K562 (cell line): ENCODE data around the gene CEP192. TPM values are rescaled to one million over a fixed set of nuclear protein-coding genes. Genes with fewer than 3 reads are reported as not detected.
A peak's percentile ranks its signal among the peaks of the same experiment; 100 is the strongest.

Source experiments
- ATF3 ChIP-seq, 2 experiments: fragments of 450-650 bp in 1 of 2; sonication (generic) in 1 of 2; formaldehyde crosslinking in 1 of 2; IDR thresholded peaks in 1 of 2; conservative IDR thresholded peaks in 1 of 2; 2 replicates each; pipeline versions ENCODE4 v1.6.1 to v1.8.1; 2016 to 2023; ENCODE audit warnings: mild to moderate bottlenecking in 2 of 2, moderate library complexity in 2 of 2, inconsistent platforms in 1 of 2, missing genetic modification reagents in 1 of 2
- BCLAF1 ChIP-seq, 2 experiments: fragments of 450-650 bp in 1 of 2; IDR thresholded peaks; 2 replicates each; pipeline ENCODE4 v1.6.1; 2011 to 2017; ENCODE audit warnings: low read depth in 2 of 2, antibody characterized with exemption in 1 of 2, borderline replicate concordance in 1 of 2, low read length in 1 of 2, mild to moderate bottlenecking in 1 of 2, mixed read lengths in 1 of 2; ENCODE audit not compliant: control insufficient read depth in 1 of 2
- ELK1 ChIP-seq: sonication (generic); formaldehyde crosslinking; IDR thresholded peaks from 2 replicates; pipeline ENCODE4 v1.8.1; 2022; ENCODE audit warnings: missing genetic modification reagents
- HDAC1 ChIP-seq, 2 experiments: fragments of 450-650 bp; IDR thresholded peaks; 2 replicates each; pipeline ENCODE4 v1.6.1; 2016 to 2017; ENCODE audit warnings: inconsistent platforms in 1 of 2, mild to moderate bottlenecking in 1 of 2, moderate library complexity in 1 of 2
- KLF16 ChIP-seq: IDR thresholded peaks from 2 replicates; pipeline ENCODE4 v1.6.1; 2016; ENCODE audit warnings: antibody characterized with exemption
- PHB2 ChIP-seq: fragments of 450-650 bp; IDR thresholded peaks from 2 replicates; pipeline ENCODE4 v1.6.1; 2017; ENCODE audit warnings: low read depth
- RAD21 ChIP-seq, 2 experiments: fragments of 250-450 bp in 1 of 2; fragments of 450-650 bp in 1 of 2; sonication (Bioruptor Pico) in 1 of 2; formaldehyde crosslinking in 1 of 2; IDR thresholded peaks in 1 of 2; conservative IDR thresholded peaks in 1 of 2; 2 replicates each; pipeline versions ENCODE4 v1.4.0 to v1.8.0; 2020 to 2022; ENCODE audit warnings: mild to moderate bottlenecking in 2 of 2, moderate library complexity in 1 of 2
- SMC3 ChIP-seq: conservative IDR thresholded peaks from 2 replicates; pipeline ENCODE4 v1.6.1; 2011; ENCODE audit warnings: low read depth, low read length, improper control_type of control experiment; ENCODE audit not compliant: insufficient read depth
- polyA plus RNA-seq, 8 experiments: library from polyadenylated mRNA; depleted of rRNA in 4 of 8; stranded (reverse) in 5 of 8; unstranded in 3 of 8; fragments of >200 nt; fragmentation: Nextera tagmentation in 2 of 8; fragmentation: Illumina TruSeq in 1 of 8; extraction: Ambion mirVana in 2 of 8; extraction: Trizol in 1 of 8; gene quantifications; 2 replicates each; pipeline versions ENCODE4 v1.2.1 to v1.2.3, GENCODE V29; 2011 to 2014; ENCODE audit warnings: inconsistent platforms in 1 of 8, missing spikeins in 1 of 8
- total RNA-seq, 7 experiments: library from RNA; depleted of rRNA in 6 of 7; stranded (reverse); fragments of >200 nt in 6 of 7; fragmentation: Illumina TruSeq in 2 of 7; extraction: Trizol in 2 of 7; gene quantifications; 2 replicates each; pipeline versions ENCODE4 v1.2.1 to v1.2.3, GENCODE V29; 2011 to 2021; ENCODE audit warnings: low replicate concordance in 1 of 7

Gene CEP192
- total and polyA plus RNA-seq, 9 of the 15 experiments (the other 6 are each of a cell fraction or from before 2014, with no cell fraction given), result 14.4 to 54.4 (median 35.8) TPM

GRCh38 chr18:13003466-13003896, 12.3 kb downstream of the CEP192 start (continued):
- TF ChIP-seq KLF16 (no peak), RAD21 (CRISPR knock-in tag; conservative IDR thresholded peaks at IDR 0.05 in 1 of 2, IDR thresholded peaks at IDR 0.05 in 1 of 2) (peak in 1 of 2 experiments; percentile 28; a peak in 2 of 4 replicates), SMC3 (0 out of 2 replicates have a peak, but pooled peaks have one; percentile 23), BCLAF1 (IDR thresholded peaks at IDR 0.05; ENCODE audit: borderline replicate concordance in 1 of 2, control insufficient read depth in 1 of 2, low read depth in 2 of 2, low read length in 1 of 2) (no peak), PHB2 (no peak), ATF3 (IDR thresholded peaks at IDR 0.05) (no peak), ATF3 (CRISPR knock-in tag; conservative IDR thresholded peaks at IDR 0.05) (no peak), HDAC1 (IDR thresholded peaks at IDR 0.05) (no peak), ELK1 (CRISPR knock-in tag) (no peak)
